NCI-H748 treated with DMSO at 0.1 percent for 48 hours (cell line): Measurements from ENCODE around the gene CHN2.

Source experiments
- DNase-seq: peaks from one replicate; lab custom pipeline; 2025; lab: John Stamatoyannopoulos, UW

Gene CHN2

DNA sequence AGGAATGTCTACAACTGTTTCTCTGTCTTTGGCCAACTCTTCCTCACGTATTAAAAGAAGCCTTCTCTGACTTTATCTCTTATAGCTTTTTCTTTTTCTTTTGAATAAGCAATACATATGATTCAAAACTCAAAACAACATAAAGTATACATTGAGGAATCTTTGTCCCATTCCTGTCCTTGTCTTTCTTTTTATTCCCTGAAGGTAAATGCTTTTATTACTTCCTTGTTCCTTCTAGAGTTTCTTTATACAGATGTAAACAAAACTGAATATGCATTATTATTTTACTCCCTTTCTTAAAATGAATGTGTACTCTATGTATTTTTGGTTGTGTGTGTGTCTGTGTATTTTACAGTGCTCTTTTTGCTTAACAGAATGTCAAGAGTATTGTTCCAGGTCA lies 170.1 kb downstream of the CHN2 start:
- no peak for DNase-seq

DNA sequence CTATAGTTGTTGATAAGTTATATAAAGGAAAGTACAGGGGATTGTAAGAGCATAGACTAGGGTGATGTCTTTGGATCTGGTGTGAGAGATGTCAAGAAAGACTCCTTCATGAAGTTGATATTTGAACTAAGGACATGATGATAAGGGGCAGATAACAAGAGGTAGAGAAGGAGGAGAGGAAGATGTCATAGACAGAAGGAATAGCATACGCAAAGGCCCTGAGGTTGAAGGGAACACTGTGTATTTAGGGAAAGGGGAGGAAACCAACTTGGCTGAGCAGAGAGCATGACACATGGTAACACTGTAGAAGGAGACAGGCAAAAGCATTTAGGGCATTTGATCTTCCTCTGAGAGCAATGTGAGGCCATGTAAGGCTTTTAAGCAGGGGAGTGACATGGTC lies 170.8 kb downstream of the CHN2 start:
- DNase-seq = no peak

DNA sequence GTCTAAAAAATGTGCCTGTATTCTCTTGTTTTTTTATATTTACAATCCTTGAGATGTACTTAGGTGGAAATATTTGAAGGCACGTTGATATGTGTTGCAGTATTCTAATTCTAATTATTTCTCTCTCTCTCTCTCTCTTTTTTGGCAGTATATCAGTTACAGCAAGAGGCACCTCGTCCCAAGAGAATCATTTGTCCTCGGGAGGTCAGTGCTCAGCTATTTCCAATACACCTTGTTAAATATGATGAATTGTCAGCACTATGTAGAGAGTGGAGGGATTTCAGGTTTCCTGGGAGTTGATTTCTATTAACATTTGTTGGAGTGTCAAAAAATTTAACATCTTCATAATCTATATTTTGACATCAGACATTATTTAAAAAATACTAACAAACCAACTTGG lies 173.2 kb downstream of the CHN2 start:
- DNase-seq = no peak

DNA sequence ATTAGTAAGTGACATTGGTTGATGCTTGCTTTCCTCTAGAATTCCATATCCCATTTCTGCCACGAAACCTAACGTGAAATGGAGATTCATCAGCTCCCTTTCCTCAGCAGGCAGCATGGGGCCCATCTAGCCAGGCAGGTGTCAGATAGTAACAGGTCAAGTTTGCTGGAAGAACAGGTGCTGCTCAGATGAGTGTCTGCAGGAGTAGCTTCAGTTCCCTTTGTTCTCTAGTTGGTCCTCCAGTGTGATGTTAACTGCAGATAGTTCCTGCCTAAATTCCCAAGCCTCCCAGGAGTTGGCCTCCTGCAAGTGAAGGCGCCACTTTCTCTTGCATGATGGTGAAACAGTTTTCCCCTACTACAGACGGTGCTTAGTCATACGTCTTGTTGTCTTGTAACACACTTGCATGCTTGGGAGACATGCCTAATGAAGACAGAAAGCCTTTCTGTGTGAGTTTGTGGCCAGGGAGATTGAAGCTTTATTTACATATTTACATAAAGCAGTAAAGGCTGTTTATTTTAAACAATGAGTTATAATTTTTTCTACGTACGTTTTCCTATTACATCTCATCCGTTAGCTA lies 175.4 kb downstream of the CHN2 start:
- no peak for DNase-seq

DNA sequence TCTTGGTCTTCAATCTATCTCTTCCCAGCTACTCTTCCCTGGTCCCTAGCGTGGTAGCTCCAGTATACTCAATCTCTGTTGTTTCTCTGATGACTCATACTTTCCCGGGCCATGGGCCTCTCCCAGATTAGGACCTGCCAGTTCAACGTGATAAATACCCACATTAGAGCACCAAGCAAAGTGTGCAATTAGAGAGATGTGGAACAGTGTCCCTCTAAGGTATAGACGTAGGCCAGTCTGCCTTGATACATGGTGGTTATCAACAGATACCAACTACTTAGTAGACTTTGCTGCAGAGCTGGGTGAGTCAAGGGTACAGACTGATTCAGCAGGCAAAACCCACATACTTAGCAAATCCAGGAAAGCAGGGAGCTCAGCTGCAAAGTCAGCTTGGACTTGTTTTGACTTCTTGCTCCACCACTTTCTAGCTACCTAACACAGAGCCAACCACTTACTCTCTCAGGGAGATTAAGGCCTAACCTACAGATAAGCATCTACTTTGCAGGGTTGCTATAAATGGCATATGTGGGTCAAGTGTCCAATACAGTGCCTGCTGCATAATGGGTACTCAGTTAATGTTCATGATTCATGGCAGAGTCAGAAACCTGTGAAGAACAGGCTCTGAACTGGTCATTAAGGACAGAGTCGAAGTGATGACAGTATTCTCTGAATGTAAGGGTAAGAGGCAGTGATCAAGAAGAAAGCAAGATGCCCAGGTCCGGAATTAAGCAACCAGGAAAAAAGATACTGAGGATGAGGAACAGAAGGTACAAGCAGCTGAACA lies 176.1 kb downstream of the CHN2 start:
- DNase-seq = no peak

DNA sequence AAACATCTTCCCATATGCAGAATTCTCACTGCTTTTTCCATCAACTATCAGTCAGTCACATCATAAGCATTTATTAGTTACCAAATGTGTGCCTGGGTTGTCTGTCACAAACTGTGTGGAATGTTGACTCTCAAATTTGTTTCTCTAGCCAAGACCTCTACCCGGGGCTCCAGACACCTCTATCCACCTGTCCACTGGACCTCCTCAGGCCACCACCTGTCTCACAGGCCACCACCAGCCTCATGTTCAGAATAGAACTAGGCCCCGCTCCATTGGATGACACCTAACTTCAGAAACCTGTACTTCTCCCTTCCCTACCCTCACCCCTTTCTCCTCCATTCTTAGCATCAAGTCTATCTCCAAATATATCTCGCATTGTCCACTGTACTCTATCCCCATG lies 176.9 kb downstream of the CHN2 start:
- DNase-seq = no peak

DNA sequence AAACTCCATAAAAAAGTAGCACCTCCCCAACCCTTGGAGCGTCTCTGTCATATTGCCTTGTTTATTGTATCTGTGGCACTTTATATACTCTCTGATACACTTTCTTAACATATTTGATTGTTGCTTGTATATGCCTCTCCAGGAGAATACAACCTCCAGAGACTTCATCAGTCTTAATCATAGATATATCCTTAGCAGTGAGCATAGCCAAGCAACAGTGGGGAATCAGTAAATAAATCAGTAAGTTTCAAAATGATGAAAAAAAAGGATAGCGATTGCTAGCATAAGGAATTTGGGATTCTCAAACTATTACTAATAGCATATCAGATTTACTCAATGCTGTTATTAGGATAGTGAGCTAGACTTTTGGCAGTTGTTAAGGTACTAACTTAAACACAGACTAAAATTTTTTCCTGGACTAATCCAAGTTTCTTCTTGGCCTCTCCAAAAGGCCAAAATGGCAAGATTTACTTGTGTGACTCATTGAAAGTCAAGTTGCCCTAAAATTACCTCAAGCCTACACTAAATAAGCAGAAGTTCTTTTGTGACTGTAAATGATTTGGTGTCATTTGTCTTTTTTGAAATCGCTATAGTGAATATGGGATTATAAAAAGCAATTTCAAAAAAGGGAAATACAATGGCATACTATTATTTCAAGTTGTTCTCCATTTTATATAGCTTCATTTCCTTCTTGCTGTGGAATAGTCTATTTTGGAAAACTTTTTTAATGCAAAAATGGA lies 177.9 kb downstream of the CHN2 start:
- no peak for DNase-seq

DNA sequence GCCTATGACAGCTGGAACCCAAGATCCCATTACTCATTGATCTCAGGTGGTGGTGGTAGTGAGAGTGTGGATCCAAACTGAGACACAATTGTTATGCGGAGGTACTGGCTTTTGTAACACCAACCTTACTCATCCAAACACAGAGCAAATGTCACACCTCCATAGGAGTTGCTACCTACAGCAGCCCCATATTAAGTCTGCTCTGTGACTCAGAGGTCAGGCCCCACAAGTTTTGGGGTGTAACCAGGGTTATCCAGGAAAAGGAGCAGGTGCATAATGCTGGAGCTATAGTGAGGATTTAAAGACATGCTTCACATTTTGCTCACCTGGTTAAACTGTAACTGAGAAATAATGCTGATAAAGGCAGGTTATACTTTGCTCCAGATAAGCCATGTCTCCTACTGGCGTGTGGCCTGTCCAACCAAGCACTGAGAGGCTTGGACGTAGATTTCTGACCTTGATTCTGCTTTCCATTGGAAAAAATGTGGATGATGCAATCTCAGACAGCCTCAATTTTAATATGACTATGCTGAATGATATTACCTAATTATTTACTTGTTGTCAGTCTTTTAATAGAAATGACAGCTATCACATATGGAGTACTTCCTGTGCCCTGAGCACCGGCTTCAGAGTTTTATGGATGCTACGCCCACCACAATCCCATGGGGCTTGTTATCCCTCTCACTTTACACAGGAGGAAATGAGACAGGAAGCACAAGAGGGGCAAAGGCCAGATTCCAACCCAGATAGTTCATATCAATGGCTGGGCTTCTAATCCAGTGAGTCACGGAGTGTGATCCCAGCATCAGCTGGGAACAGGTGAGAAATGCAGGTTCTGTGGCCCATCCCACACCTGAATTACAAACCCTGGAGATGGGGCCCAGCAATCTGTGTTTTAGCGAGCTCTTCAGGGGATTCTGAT lies 181.3 kb downstream of the CHN2 start:
- DNase-seq = no peak

DNA sequence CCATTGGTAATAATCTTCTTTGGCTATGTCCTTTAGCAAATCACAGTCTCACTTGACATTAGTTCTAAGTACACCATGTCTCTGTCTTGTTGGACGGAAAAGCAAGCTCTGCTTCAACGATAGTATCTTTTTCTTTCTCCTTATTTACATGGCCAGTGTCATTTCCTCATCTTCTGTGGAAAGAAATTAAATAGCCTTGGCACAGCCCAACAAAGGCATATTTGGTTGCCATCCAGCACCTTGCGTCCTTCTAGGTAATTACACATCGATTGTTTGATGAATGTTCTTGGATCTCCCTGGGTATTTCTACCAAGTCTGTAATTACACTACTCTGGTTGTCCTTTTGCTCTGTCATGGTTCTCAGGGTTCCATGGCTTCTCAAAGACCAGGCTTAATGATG lies 183.1 kb downstream of the CHN2 start:
- DNase-seq = no peak

DNA sequence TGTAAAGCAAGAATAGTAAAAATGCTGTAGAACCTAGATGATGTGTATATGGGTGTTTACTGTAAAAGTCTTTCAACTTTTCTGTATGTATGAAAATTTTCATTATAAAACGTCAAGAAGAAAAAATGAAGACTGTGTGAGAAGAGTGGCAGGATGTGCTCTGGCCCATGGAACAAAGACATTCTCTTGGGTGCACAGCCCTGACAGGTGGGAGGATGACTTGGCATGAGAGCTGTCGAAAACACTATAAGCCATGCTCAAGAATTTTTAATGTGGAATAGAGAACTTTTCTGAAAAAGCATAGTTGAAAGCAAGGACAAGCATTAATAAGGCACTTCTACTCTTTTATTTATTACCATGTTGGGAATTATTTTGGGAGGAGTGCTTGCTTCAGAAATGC lies 185.0 kb downstream of the CHN2 start:
- DNase-seq = no peak

DNA sequence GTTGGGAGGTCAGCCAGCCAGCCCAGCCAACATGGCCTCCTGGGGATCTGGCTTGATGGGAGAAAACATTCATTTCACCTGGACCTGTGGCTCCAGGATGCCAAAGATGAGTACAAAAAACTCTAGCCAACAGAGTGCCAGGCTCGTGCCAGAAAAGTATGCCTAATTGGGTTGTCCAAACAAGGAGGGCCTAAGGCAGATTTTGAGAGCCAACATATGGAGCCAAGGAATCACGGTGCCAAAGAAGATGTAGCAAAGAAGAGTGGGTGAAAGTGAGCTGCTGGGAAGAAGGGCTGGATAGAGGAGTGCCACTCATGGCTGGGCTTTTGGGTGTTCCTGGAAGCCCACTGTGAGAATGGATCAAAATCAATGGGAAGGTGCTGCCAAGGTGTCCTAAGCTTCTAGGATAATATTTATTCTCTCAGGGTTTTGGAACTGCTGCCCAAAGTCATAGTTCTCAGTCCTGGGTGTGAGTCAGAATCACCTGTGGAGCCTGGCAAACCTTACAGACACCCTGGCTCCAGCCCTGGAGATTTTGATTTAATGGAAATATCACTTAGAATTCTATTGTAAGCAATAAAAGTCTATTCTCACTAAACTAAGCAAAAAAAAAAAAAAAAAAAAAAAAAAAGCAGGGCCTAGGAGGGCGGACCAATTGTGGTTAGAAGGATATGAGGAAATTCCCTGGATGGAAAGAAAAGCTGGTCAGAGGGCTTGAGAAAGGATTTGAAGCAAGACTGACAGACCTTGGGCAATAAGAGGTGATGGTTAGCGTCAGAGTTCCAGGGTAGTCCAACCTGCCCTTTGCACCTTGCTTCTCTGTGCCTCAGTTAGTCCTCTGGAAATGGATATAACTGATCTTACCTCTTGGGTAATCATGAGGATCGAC lies 186.9 kb downstream of the CHN2 start:
- no peak for DNase-seq

DNA sequence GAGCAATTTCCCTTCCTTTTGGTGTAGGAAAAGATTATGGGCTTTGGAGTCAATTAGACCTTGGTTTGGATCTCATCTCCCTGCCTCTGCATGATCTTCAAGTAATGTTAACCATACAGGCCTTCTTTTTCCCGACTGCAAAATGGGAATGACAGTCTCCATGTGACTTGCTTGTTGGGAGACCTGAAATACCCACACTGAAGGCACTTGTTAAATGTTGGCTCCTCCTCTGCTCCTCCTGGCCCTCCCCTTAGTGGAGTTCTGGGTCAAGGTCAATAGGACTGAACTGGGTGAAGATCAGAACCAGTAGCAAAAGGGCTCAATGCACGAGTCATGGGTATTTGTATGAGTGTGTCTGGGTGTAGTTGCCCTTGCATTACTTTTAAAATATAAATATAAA lies 189.7 kb downstream of the CHN2 start:
- DNase-seq = no peak

DNA sequence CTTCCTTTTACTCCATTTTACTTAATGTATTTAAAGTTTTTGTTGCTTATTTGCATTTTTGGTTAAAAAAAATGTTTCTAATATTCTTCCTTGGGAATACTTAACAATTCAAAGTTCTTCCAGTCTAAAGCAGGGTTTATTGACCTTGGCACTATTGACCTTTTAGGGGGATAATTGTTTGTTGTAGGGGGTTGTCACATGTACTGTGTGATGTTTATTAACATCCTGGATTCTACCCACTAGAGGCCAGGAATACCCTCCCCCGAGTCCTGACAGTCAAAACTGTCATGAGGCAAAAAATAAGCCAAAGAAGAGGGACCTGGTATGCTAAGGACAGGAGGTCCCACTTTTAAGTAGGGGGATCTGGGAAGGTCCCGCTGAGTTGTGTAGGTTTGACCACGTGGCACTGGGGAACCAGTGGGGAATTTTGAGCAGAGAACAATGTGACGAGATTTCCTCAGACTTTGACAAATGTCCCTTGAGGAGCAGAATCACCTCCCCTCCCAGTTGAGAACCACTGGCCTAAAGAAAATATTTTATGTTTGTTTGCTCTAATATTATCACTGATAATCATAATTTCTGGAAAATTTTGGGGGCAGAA lies 190.7 kb downstream of the CHN2 start:
- DNase-seq = no peak

DNA sequence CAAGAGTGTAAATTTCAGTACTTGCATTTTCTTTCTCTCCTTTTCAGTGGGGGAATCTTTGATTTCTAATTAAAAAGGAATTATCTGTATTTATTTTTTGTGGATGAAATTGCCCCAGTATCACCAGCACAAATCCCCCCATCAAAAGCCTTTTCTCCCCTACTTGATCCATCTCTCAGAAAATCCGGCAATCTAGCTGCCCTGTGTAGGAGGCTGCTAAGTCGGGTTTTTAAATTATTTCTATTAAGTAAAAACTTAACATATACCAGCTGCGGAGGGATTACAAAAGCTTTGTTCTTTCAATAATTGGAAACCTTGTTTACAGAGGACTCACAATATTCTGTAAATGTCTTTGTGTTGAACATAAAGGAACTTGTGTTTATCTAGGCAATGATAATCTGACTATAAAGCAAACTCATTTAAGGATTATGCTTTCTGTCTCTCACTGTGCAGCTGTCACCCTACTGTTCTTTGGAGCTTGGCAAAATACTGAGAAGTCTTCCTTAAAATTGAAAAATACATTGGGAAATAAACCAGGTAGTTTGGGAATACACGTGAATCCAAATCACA lies 191.7 kb downstream of the CHN2 start:
- DNase-seq = peak; percentile 84

DNA sequence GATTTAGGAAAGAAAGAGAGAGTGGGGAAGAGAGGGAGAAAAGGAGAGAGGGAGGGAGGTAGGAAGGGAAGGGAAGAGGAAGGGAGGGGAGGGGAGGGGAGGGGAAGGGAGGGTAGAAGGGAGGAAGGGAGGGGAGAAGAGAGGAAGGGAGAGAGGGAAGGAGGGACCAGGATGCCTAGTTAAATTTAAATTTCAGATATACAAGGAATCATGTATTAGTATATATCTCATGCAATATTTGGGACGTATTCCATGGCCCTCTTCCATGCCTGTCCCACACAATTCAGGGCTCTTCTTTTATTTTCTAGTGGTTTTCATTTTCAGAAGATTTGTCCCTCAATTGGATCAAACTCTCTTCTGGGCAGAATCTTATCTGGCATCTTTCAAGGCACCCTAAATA lies 196.7 kb downstream of the CHN2 start:
- no peak for DNase-seq

DNA sequence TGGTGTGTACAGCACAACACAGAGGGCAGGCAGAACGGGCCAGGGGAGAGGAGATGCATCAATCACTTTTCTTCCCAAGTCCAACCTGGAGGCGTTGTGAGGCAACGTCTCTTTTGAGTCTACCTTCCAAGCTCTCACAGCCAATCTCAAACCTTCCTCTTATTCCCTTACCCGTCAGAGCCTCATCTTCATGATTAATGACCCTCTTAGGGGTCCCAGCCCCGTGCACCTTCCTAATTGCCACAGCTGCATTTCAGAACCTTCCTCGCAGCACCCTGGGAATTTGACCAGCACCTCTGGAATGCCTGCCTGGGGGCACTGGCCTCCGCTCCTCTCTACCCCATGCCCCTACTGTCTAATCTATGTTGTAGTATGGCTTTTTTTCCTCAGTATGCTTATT lies 199.7 kb downstream of the CHN2 start:
- no peak for DNase-seq

DNA sequence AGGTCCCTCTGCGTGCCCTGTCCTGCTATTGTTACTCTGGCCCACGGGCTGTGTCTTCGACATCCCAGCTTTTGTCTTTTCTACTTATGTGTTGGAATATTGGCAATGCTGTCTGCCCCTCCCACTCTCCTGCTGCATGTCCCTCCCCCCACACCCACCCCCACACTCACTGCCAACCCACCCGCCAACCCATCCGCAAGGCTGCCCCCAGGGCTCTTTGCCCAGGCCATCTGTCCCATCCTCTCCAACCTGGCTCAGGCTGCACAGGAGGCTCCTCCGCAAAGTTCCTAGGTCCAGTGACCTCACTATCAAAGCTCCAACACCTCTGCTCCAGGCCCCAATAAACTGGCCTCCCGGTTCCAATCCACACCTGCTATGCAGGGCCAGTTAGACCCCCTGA lies 202.0 kb downstream of the CHN2 start:
- DNase-seq = no peak

DNA sequence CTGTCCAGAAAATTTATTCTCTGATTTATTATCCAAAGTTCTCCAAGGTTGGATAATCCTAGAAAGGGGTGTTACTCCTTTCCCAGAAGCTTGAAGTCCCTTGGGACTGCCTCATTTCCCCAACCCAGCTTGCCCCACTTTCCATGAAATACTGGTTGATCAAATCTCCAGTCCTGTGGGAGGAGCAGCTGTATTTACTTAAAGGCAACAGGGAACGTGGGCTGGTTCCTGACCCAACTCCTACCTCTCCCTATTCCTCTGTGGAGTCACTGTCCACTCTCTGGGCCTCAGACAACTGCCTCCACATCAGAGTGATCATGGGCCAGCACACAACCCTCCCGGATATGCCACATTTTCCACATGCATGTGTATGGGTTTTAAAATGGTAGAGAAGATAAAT lies 202.8 kb downstream of the CHN2 start:
- DNase-seq = peak; percentile 31

DNA sequence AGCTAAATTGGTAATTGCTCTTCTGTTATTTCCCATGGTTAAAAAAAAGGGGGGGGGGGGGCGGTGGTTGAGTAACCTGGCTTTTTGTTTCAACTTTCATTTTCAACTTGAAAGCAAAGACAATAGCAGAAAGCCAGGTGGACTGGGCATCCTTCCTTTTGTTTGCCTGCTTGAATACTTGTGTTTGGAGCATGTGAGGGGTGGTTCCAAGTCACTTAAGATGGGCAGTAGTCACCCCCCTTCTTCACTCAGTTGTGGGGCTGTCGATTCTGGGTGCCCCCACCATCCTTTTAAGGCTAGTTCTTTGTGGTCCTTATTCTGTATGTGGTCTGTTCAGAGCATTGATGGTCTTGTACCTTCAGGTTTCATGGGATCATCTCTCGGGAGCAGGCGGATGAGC lies 203.4 kb downstream of the CHN2 start:
- DNase-seq = peak; percentile 71

DNA sequence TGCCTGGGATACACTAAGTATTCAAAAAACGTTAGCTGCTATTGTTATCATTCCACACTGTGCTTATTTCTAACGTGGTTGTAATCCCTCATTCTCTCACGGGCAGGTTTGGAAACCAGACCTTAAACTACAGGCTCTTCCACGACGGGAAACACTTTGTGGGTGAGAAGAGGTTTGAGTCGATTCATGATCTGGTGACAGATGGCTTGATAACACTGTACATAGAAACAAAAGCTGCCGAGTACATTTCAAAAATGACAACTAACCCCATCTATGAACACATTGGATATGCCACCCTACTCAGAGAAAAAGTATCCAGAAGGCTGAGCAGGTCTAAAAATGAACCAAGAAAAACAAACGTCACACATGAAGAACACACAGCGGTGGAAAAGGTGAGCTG lies 205.9 kb downstream of the CHN2 start:
- DNase-seq = no peak

DNA sequence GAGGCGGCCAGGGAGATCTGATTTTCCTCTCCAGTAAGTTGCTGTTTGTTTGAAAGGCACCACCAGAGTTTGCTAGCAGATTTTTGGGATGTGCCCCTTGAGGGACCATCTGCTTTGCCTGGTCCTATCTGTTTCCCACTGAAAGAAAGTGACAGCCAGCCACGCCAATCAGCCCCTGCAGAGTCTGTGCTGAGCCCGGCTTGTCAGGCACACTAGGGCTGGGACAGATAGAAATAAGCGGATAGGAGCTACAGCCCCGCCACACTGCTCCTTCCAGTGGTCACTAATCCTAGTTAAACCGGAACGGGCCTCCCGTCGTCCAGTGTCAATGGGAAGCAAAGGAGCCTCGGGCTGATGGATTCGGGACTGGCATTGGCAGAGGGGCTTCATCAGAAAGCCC lies 207.2 kb downstream of the CHN2 start:
- DNase-seq = no peak
